Activated CD4-positive, alpha-beta T cell treated with anti-CD3 and anti-CD28 coated beads for 36 hours (primary cell): ENCODE results near the gene EPHB2. TPM values are rescaled to one million over a fixed set of nuclear protein-coding genes. Genes with fewer than 3 reads are reported as not detected.
"Not testable (repeated sequence)": the region's sequence is repeated elsewhere in the genome, so short reads cannot be mapped to it uniquely, and the experiment has no call there.

ENCODE experiments used
- ATAC-seq: fragments of 200-7000 bp; cut with Tn5 transposase; one replicate; pipeline ENCODE4 v1.10.0; 2021; ENCODE audit warnings: mild to moderate bottlenecking, moderate library complexity
- CTCF ChIA-PET: fragments of 350-600 bp; sonication (Branson Sonifier 250); formaldehyde crosslinking; loops from one replicate; lab custom pipeline; 2021; ENCODE audit warnings: antibody characterized with exemption; lab: Charles Lee
- POLR2A ChIA-PET: fragments of 350-600 bp; sonication (Branson Sonifier 250); formaldehyde crosslinking; loops from one replicate; lab custom pipeline; 2021; ENCODE audit warnings: antibody characterized with exemption, inconsistent platforms; lab: Charles Lee
- DNase-seq: peaks from one replicate; pipeline ENCODE4 v3.0.0-alpha.2; 2020
- H3K27ac Mint-ChIP-seq: one replicate; pipeline ENCODE4 v1.8.0; 2021; ENCODE audit warnings: mixed read lengths
- H3K27me3 Mint-ChIP-seq: one replicate; pipeline ENCODE4 v1.8.0; 2021; ENCODE audit warnings: mixed read lengths
- H3K36me3 Mint-ChIP-seq: one replicate; pipeline ENCODE4 v1.8.0; 2021; ENCODE audit warnings: low read depth, mixed read lengths
- H3K4me1 Mint-ChIP-seq: one replicate; pipeline ENCODE4 v1.8.0; 2021; ENCODE audit warnings: mixed read lengths
- H3K4me3 Mint-ChIP-seq: one replicate; pipeline ENCODE4 v1.8.0; 2021; ENCODE audit warnings: mild to moderate bottlenecking, moderate library complexity, mixed read lengths
- H3K9me3 Mint-ChIP-seq: one replicate; pipeline ENCODE4 v1.8.0; 2021; ENCODE audit warnings: low read depth, mixed read lengths
- intact Hi-C, 2 experiments: fragments of 100-400 bp; cut with DNase I in 1 of 2; cut with micrococcal nuclease in 1 of 2; formaldehyde crosslinking; loops; one replicate each; pipeline versions ENCODE4 v1.14.2 to v1.15.1; 2022 to 2024; cut with DNase I, micrococcal nuclease
- total RNA-seq, 2 experiments: library from RNA; stranded (reverse); gene quantifications; one replicate each; pipeline ENCODE4 v1.2.3, GENCODE V29; 2021

The EPHB2 gene
- total RNA-seq: not detected

- DNase-seq: peak; percentile 48
- peaks cover 11% of the 10 kb centered on the region for H3K4me1 Mint-ChIP-seq
- POLR2A ChIA-PET: no interaction called here
- H3K27ac Mint-ChIP-seq: no peak within 1 kb of the TSS
- intact Hi-C loops: no loop called here
- peak within 1 kb of the TSS; percentile 18 for H3K4me3 Mint-ChIP-seq
- no peaks in the 10 kb centered on the region for H3K36me3 Mint-ChIP-seq
- peaks cover 57% of the 10 kb centered on the region for H3K27me3 Mint-ChIP-seq
- H3K9me3 Mint-ChIP-seq: no peaks in the 10 kb centered on the region
- ATAC-seq: peak; percentile 57
- CTCF ChIA-PET: no interaction called here
Measured at GRCh38 chr1:22710701-22711049, at the start of gene EPHB2. Gene EPHB2 (plus strand): TSS chr1:22710839. CDS start chr1:22710983, 144 bp downstream.

- ChIA-PET POLR2A (no interaction called here), CTCF (no interaction called here)
- intact Hi-C loops: no loop called here
- ATAC-seq (no peak), DNase-seq (no peak)
- no peaks in the 10 kb centered on the region for H3K4me1 Mint-ChIP-seq
- no peaks in the 10 kb centered on the region for H3K9me3 Mint-ChIP-seq
- H3K4me3 Mint-ChIP-seq: no peak overlapping the region
- peaks cover 11% of the 10 kb centered on the region for H3K27me3 Mint-ChIP-seq
- H3K27ac Mint-ChIP-seq: no peak overlapping the region
- no peaks in the 10 kb centered on the region for H3K36me3 Mint-ChIP-seq
Measured at GRCh38 chr1:22661880-22662279, 48.8 kb upstream of the EPHB2 start.

- DNase-seq (no peak), ATAC-seq (peak; percentile 65)
- Mint-ChIP-seq H3K4me1 (no peaks in the 10 kb centered on the region), H3K9me3 (no peaks in the 10 kb centered on the region), H3K27me3 (peaks cover 9% of the 10 kb centered on the region), H3K27ac (no peak overlapping the region), H3K36me3 (no peaks in the 10 kb centered on the region), H3K4me3 (no peak overlapping the region)
- ChIA-PET CTCF (interaction anchor here (1.3 kb wide), 1 partner anchor 10 kb away, joined by 5 read pairs; no protein-coding TSS in a partner anchor), POLR2A (no interaction called here)
- intact Hi-C loops: no loop called here
Measured at GRCh38 chr1:22662318-22662717, 48.3 kb upstream of the EPHB2 start.

- DNase-seq (no peak), ATAC-seq (no peak)
- CTCF ChIA-PET: interaction anchor here (0.7 to 1.3 kb wide), 2 partner anchors 9 to 18 kb away, joined by 3 to 5 read pairs; no protein-coding TSS in a partner anchor
- no peak overlapping the region for H3K4me3 Mint-ChIP-seq
- no peaks in the 10 kb centered on the region for H3K9me3 Mint-ChIP-seq
- H3K27ac Mint-ChIP-seq: no peak overlapping the region
- H3K27me3 Mint-ChIP-seq: peaks cover 10% of the 10 kb centered on the region
- no peaks in the 10 kb centered on the region for H3K4me1 Mint-ChIP-seq
- no peaks in the 10 kb centered on the region for H3K36me3 Mint-ChIP-seq
- POLR2A ChIA-PET: no interaction called here
- intact Hi-C loops: no loop called here
Measured at GRCh38 chr1:22662986-22663408, 47.6 kb upstream of the EPHB2 start.

GRCh38 chr1:22665752-22666151, 44.9 kb upstream of the EPHB2 start:
- no peak overlapping the region for H3K27ac Mint-ChIP-seq
- CTCF ChIA-PET: no interaction called here

GRCh38 chr1:22666412-22666811, 44.2 kb upstream of the EPHB2 start:
- POLR2A ChIA-PET: interaction anchor here (0.6 kb wide), 1 partner anchor 81 kb away, joined by 3 read pairs; no protein-coding TSS in a partner anchor
- Mint-ChIP-seq H3K4me1 (no peaks in the 10 kb centered on the region), H3K4me3 (no peak overlapping the region), H3K27ac (no peak overlapping the region), H3K9me3 (no peaks in the 10 kb centered on the region), H3K27me3 (peaks cover 13% of the 10 kb centered on the region), H3K36me3 (no peaks in the 10 kb centered on the region)
- CTCF ChIA-PET: interaction anchor here (0.6 to 0.7 kb wide), 2 partner anchors 192 to 266 kb away, joined by 3 read pairs; no protein-coding TSS in a partner anchor
- intact Hi-C loops: no loop called here
- no peak for ATAC-seq
- no peak for DNase-seq

More at GRCh38 chr1:22665752-22666151, 44.9 kb upstream of the EPHB2 start:
- Mint-ChIP-seq H3K36me3 (no peaks in the 10 kb centered on the region), H3K9me3 (no peaks in the 10 kb centered on the region), H3K27me3 (peaks cover 10% of the 10 kb centered on the region), H3K4me3 (no peak overlapping the region), H3K4me1 (no peaks in the 10 kb centered on the region)
- POLR2A ChIA-PET: no interaction called here
- DNase-seq (peak; percentile 16), ATAC-seq (no peak)
- intact Hi-C loops: no loop called here

- H3K4me1 Mint-ChIP-seq, intact Hi-C loops, H3K9me3 Mint-ChIP-seq, H3K27ac Mint-ChIP-seq, H3K36me3 Mint-ChIP-seq, DNase-seq, CTCF ChIA-PET, ATAC-seq, H3K4me3 Mint-ChIP-seq, POLR2A ChIA-PET: not testable (repeated sequence)
- peaks cover 29% of the 10 kb centered on the region for H3K27me3 Mint-ChIP-seq
Measured at GRCh38 chr1:22668840-22669239, 41.8 kb upstream of the EPHB2 start.

- POLR2A ChIA-PET: no interaction called here
- Mint-ChIP-seq H3K27ac (no peak overlapping the region), H3K9me3 (no peaks in the 10 kb centered on the region)
Measured at GRCh38 chr1:22670352-22670975, 40.2 kb upstream of the EPHB2 start.

GRCh38 chr1:22671999-22672398, 38.6 kb upstream of the EPHB2 start:
- Mint-ChIP-seq H3K27ac (no peak overlapping the region), H3K36me3 (no peaks in the 10 kb centered on the region), H3K4me1 (no peaks in the 10 kb centered on the region), H3K9me3 (no peaks in the 10 kb centered on the region), H3K4me3 (no peak overlapping the region), H3K27me3 (peaks cover 35% of the 10 kb centered on the region)
- ATAC-seq (no peak), DNase-seq (no peak)
- POLR2A ChIA-PET: no interaction called here
- CTCF ChIA-PET: interaction anchor here (0.9 to 1.4 kb wide), 2 partner anchors 9 to 16 kb away, joined by 4 to 5 read pairs; no protein-coding TSS in a partner anchor
- intact Hi-C loops: no loop called here

More at GRCh38 chr1:22670352-22670975, 40.2 kb upstream of the EPHB2 start:
- intact Hi-C loops: no loop called here
- ATAC-seq: no peak
- Mint-ChIP-seq H3K36me3 (no peaks in the 10 kb centered on the region), H3K27me3 (peaks cover 35% of the 10 kb centered on the region), H3K4me3 (no peak overlapping the region), H3K4me1 (no peaks in the 10 kb centered on the region)
- DNase-seq: no peak
- CTCF ChIA-PET: interaction anchor here (0.6 to 0.9 kb wide), 3 partner anchors 20 to 107 kb away, joined by 3 to 4 read pairs (median 3); no protein-coding TSS in a partner anchor

- DNase-seq (peak; percentile 58), ATAC-seq (peak; percentile 95)
- peaks cover 32% of the 10 kb centered on the region for H3K27me3 Mint-ChIP-seq
- no peak overlapping the region for H3K4me3 Mint-ChIP-seq
- ChIA-PET CTCF (interaction anchor here (0.8 kb wide), 1 partner anchor 192 kb away, joined by 3 read pairs; no protein-coding TSS in a partner anchor), POLR2A (no interaction called here)
- intact Hi-C loops: loop anchor here in 1 of 2 experiments (1.0 kb wide), 1 partner anchor 216 kb away; no protein-coding TSS in a partner anchor
- no peaks in the 10 kb centered on the region for H3K4me1 Mint-ChIP-seq
- no peaks in the 10 kb centered on the region for H3K36me3 Mint-ChIP-seq
- H3K9me3 Mint-ChIP-seq: no peaks in the 10 kb centered on the region
- H3K27ac Mint-ChIP-seq: no peak overlapping the region
Measured at GRCh38 chr1:22673486-22674409, 36.9 kb upstream of the EPHB2 start.

GRCh38 chr1:22674410-22674749, 36.3 kb upstream of the EPHB2 start:
- Mint-ChIP-seq H3K4me1 (no peaks in the 10 kb centered on the region), H3K4me3 (no peak overlapping the region), H3K27ac (no peak overlapping the region), H3K36me3 (no peaks in the 10 kb centered on the region), H3K9me3 (no peaks in the 10 kb centered on the region), H3K27me3 (peaks cover 29% of the 10 kb centered on the region)
- DNase-seq (no peak), ATAC-seq (no peak)
- ChIA-PET POLR2A (no interaction called here), CTCF (interaction anchor here (0.6 to 0.8 kb wide), 2 partner anchors 45 to 193 kb away, joined by 3 read pairs; no protein-coding TSS in a partner anchor)
- intact Hi-C loops: loop anchor here in 1 of 2 experiments (1.0 kb wide), 1 partner anchor 215 kb away; no protein-coding TSS in a partner anchor
